ENCODE data around the gene IMPACT. TPM values are rescaled to one million over a fixed set of nuclear protein-coding genes. Genes with fewer than 3 reads are reported as not detected.
A peak's percentile ranks its signal among the peaks of the same experiment; 100 is the strongest.

Gene IMPACT
- total and polyA plus RNA-seq, 4 donors, result 8.3 to 13.6 (median 11.4) TPM

DNA sequence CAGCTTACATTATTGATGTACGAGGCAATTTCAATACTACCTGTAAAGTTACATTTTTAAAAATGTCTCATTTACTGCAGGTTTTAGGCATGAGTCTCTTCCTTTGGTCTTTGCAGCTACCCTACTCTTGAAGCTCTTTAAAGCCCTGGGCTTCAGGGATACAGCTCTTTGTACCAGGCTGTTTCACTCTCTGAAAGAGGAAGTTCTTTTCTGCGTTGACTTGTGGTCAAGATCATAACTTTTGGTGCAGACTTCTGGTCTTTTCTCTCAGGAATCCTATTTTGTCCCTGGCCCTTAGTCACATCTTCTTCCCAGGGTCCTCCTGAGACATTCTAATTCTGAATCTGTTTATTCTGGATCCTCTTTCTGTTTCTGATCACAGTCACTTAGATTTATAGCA lies 17.4 kb downstream of the IMPACT start:
- no peak overlapping the region for H3K4me3 ChIP-seq (ENCODE audit: low read depth in 1 of 3, low read length in 3 of 3)
- no peak for DNase-seq (ENCODE audit: low spot score)
- no peak overlapping the region for H3K27ac ChIP-seq (ENCODE audit: low read depth in 1 of 2, low read length in 2 of 2)
- H3K27me3 ChIP-seq (ENCODE audit: control insufficient read depth in 4 of 4, insufficient read depth in 4 of 4, low read length in 3 of 4), result no peaks in the 10 kb centered on the region
- WGBS, result 84% methylated on average over 2 of the region's 2 CpGs
- no peak for TF ChIP-seq SP1 (IDR thresholded peaks at IDR 0.05)
- TF ChIP-seq NR2F2 (IDR thresholded peaks at IDR 0.05), result no peak
- TF ChIP-seq, protein P1, sequence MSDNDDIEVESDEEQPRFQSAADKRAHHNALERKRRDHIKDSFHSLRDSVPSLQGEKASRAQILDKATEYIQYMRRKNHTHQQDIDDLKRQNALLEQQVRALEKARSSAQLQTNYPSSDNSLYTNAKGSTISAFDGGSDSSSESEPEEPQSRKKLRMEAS (IDR thresholded peaks at IDR 0.05), result no peak
- TF ChIP-seq JUND (IDR thresholded peaks at IDR 0.05), result no peak
- no peaks in the 10 kb centered on the region for H3K4me1 ChIP-seq (ENCODE audit: control insufficient read depth in 4 of 4, insufficient read depth in 4 of 4, low read length in 3 of 4)
- H3K9ac ChIP-seq (ENCODE audit: low read depth in 1 of 2, low read length in 2 of 2), result no peak overlapping the region
- no peaks in the 10 kb centered on the region for H3K9me3 ChIP-seq (ENCODE audit: control insufficient read depth in 4 of 4, low read length in 3 of 4)
- H3K36me3 ChIP-seq (ENCODE audit: control insufficient read depth in 4 of 4, insufficient read depth in 3 of 4, low read depth in 1 of 4, low read length in 3 of 4), result peaks cover 9 to 53% (median 33%) of the 10 kb centered on the region in 4 donors

DNA sequence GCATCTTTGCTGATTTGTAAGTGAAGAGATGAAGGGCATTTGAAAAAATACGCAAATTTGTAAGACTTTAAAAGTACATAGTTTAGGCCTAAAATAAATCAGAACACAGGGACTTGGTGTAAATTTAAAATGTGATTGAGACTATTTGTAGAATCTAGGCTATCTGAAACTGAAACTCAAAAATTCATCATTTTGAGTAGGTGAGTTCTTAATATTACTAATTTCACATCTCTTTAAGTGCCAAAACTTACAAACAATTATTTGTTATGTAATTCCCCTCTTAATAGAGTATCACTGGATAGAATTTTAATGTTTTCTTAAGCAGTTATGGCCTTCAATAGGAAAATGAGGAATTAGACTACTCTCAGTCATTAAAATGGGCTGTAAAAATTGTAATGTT lies 20.0 kb downstream of the IMPACT start:
- no peak overlapping the region for H3K4me3 ChIP-seq (ENCODE audit: low read depth in 1 of 3, low read length in 3 of 3)

DNA sequence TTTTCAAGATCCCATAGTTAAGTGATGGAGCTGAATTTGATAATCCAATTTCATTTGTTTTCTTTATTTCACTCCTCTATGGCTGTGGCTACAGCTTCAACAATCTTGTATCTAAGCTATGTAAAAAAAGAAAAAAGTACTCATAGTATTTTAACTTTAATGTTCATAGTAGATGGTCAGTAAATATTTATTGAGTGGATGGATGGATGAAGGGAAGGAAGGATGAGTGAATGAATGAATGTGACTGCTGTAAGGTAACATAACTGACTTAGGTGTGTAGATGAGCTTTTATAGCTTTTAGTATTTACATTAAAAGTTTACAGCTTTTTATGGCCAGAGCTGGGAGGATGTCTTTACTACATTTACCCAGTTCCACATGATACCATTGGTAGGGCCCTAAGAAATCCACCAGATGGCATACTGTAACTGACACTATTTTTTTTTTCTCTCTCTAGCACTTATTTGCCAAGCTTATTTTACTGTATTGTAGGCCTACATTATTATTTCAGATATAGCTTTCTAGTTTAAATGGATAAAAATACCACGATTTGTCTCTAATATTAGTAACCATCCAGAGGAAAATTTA lies 20.6 kb downstream of the IMPACT start:
- H3K4me3 ChIP-seq (ENCODE audit: low read depth in 1 of 3, low read length in 3 of 3), result no peak overlapping the region
- H3K4me1 ChIP-seq (ENCODE audit: control insufficient read depth in 4 of 4, insufficient read depth in 4 of 4, low read length in 3 of 4), result no peaks in the 10 kb centered on the region
- WGBS, result 89% methylated on average over 1 of the region's 1 CpG
- H3K27me3 ChIP-seq (ENCODE audit: control insufficient read depth in 4 of 4, insufficient read depth in 4 of 4, low read length in 3 of 4), result no peaks in the 10 kb centered on the region
- no peak overlapping the region for H3K27ac ChIP-seq (ENCODE audit: low read depth in 1 of 2, low read length in 2 of 2)
- no peaks in the 10 kb centered on the region for H3K9me3 ChIP-seq (ENCODE audit: control insufficient read depth in 4 of 4, low read length in 3 of 4)
- no peak for DNase-seq (ENCODE audit: low spot score)
- H3K36me3 ChIP-seq (ENCODE audit: control insufficient read depth in 4 of 4, insufficient read depth in 3 of 4, low read depth in 1 of 4, low read length in 3 of 4), result peaks cover 6 to 60% (median 39%) of the 10 kb centered on the region in 4 donors
- no peak overlapping the region for H3K9ac ChIP-seq (ENCODE audit: low read depth in 1 of 2, low read length in 2 of 2)
- TF ChIP-seq FOXA1 (IDR thresholded peaks at IDR 0.05) (no peak), RAD21 (IDR thresholded peaks at IDR 0.05) (peak in 1 of 2 donors; percentile 48), HNF4G (IDR thresholded peaks at IDR 0.05) (no peak), YY1 (IDR thresholded peaks at IDR 0.05) (no peak), RXRA (IDR thresholded peaks at IDR 0.05) (no peak), EGR1 (IDR thresholded peaks at IDR 0.05; ENCODE audit: low read depth in 2 of 2) (no peak), HNF4A (conservative IDR thresholded peaks at IDR 0.05) (no peak), SP1 (IDR thresholded peaks at IDR 0.05) (no peak), FOXA2 (IDR thresholded peaks at IDR 0.05) (no peak)
- TF ChIP-seq, protein P1 (IDR thresholded peaks at IDR 0.05), result no peak
- TF ChIP-seq, protein P2, sequence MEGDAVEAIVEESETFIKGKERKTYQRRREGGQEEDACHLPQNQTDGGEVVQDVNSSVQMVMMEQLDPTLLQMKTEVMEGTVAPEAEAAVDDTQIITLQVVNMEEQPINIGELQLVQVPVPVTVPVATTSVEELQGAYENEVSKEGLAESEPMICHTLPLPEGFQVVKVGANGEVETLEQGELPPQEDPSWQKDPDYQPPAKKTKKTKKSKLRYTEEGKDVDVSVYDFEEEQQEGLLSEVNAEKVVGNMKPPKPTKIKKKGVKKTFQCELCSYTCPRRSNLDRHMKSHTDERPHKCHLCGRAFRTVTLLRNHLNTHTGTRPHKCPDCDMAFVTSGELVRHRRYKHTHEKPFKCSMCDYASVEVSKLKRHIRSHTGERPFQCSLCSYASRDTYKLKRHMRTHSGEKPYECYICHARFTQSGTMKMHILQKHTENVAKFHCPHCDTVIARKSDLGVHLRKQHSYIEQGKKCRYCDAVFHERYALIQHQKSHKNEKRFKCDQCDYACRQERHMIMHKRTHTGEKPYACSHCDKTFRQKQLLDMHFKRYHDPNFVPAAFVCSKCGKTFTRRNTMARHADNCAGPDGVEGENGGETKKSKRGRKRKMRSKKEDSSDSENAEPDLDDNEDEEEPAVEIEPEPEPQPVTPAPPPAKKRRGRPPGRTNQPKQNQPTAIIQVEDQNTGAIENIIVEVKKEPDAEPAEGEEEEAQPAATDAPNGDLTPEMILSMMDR (IDR thresholded peaks at IDR 0.05; ENCODE audit: low read depth, low read length, missing input control), result peak; percentile 15

More for the DNA sequence above, 20.0 kb downstream of the IMPACT start:
- H3K4me1 ChIP-seq (ENCODE audit: control insufficient read depth in 4 of 4, insufficient read depth in 4 of 4, low read length in 3 of 4), result no peaks in the 10 kb centered on the region
- no peaks in the 10 kb centered on the region for H3K9me3 ChIP-seq (ENCODE audit: control insufficient read depth in 4 of 4, low read length in 3 of 4)
- no peak for DNase-seq (ENCODE audit: low spot score)
- H3K36me3 ChIP-seq (ENCODE audit: control insufficient read depth in 4 of 4, insufficient read depth in 3 of 4, low read depth in 1 of 4, low read length in 3 of 4), result peaks cover 6 to 59% (median 43%) of the 10 kb centered on the region in 4 donors
- H3K27ac ChIP-seq (ENCODE audit: low read depth in 1 of 2, low read length in 2 of 2), result no peak overlapping the region
- WGBS, result 95% methylated on average over 1 of the region's 1 CpG
- TF ChIP-seq JUND (IDR thresholded peaks at IDR 0.05), result no peak
- TF ChIP-seq FOXA2 (IDR thresholded peaks at IDR 0.05), result no peak
- TF ChIP-seq, protein P3, sequence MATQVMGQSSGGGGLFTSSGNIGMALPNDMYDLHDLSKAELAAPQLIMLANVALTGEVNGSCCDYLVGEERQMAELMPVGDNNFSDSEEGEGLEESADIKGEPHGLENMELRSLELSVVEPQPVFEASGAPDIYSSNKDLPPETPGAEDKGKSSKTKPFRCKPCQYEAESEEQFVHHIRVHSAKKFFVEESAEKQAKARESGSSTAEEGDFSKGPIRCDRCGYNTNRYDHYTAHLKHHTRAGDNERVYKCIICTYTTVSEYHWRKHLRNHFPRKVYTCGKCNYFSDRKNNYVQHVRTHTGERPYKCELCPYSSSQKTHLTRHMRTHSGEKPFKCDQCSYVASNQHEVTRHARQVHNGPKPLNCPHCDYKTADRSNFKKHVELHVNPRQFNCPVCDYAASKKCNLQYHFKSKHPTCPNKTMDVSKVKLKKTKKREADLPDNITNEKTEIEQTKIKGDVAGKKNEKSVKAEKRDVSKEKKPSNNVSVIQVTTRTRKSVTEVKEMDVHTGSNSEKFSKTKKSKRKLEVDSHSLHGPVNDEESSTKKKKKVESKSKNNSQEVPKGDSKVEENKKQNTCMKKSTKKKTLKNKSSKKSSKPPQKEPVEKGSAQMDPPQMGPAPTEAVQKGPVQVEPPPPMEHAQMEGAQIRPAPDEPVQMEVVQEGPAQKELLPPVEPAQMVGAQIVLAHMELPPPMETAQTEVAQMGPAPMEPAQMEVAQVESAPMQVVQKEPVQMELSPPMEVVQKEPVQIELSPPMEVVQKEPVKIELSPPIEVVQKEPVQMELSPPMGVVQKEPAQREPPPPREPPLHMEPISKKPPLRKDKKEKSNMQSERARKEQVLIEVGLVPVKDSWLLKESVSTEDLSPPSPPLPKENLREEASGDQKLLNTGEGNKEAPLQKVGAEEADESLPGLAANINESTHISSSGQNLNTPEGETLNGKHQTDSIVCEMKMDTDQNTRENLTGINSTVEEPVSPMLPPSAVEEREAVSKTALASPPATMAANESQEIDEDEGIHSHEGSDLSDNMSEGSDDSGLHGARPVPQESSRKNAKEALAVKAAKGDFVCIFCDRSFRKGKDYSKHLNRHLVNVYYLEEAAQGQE (IDR thresholded peaks at IDR 0.05), result no peak
- TF ChIP-seq RXRA (IDR thresholded peaks at IDR 0.05), result no peak
- TF ChIP-seq RAD21 (IDR thresholded peaks at IDR 0.05), result no peak
- TF ChIP-seq HNF4G (IDR thresholded peaks at IDR 0.05), result no peak
- TF ChIP-seq YY1 (IDR thresholded peaks at IDR 0.05), result no peak
- TF ChIP-seq FOXA1 (IDR thresholded peaks at IDR 0.05), result no peak
- TF ChIP-seq NR2F2 (IDR thresholded peaks at IDR 0.05), result no peak
- TF ChIP-seq, protein P1 (IDR thresholded peaks at IDR 0.05), result no peak
- TF ChIP-seq, protein P4, sequence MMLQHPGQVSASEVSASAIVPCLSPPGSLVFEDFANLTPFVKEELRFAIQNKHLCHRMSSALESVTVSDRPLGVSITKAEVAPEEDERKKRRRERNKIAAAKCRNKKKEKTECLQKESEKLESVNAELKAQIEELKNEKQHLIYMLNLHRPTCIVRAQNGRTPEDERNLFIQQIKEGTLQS (IDR thresholded peaks at IDR 0.05), result no peak
- H3K9ac ChIP-seq (ENCODE audit: low read depth in 1 of 2, low read length in 2 of 2), result no peak overlapping the region
- no peaks in the 10 kb centered on the region for H3K27me3 ChIP-seq (ENCODE audit: control insufficient read depth in 4 of 4, insufficient read depth in 4 of 4, low read length in 3 of 4)
